Activated naive CD4-positive, alpha-beta T cell treated with anti-CD3 and anti-CD28 coated beads, Interleukin-2, amount 50 U/mL, for 16 hours (primary cell): ENCODE results near the gene HYAL2.
"Not testable (repeated sequence)": the region's sequence is repeated elsewhere in the genome, so short reads cannot be mapped to it uniquely, and the experiment has no call there.

Experiments used
- DNase-seq: peaks from one replicate; pipeline ENCODE4 v3.0.0-alpha.2; 2020

HYAL2 gene

GRCh38 chr3:50327129-50327528 lies 4.6 kb upstream of the HYAL2 start:
- DNase-seq, result no peak

GRCh38 chr3:50326182-50326541 lies 3.6 kb upstream of the HYAL2 start:
- no peak for DNase-seq

- DNase-seq, result no peak
Measured at GRCh38 chr3:50325497-50326181, 3.1 kb upstream of the HYAL2 start.

GRCh38 chr3:50325113-50325480 lies 2.6 kb upstream of the HYAL2 start:
- no peak for DNase-seq

- DNase-seq, result peak; percentile 71
Measured at GRCh38 chr3:50324351-50325112, 2.0 kb upstream of the HYAL2 start.

GRCh38 chr3:50323614-50324199 lies 1.2 kb upstream of the HYAL2 start:
- DNase-seq, result no peak

GRCh38 chr3:50323092-50323600 lies 601 bp upstream of the HYAL2 start:
- no peak for DNase-seq

- DNase-seq, result no peak
Measured at GRCh38 chr3:50322115-50322385, 495 bp downstream of the HYAL2 start.

GRCh38 chr3:50321336-50322114 lies 1.0 kb downstream of the HYAL2 start:
- peak; percentile 86 for DNase-seq

- peak; percentile 73 for DNase-seq
Measured at GRCh38 chr3:50320853-50321335, 1.7 kb downstream of the HYAL2 start.

- no peak for DNase-seq
Measured at GRCh38 chr3:50319894-50320625, 2.5 kb downstream of the HYAL2 start.

GRCh38 chr3:50319181-50319893 lies 3.2 kb downstream of the HYAL2 start:
- no peak for DNase-seq

- DNase-seq, result no peak
Measured at GRCh38 chr3:50318615-50319014, 3.9 kb downstream of the HYAL2 start.

GRCh38 chr3:50318163-50318562 lies 4.4 kb downstream of the HYAL2 start:
- DNase-seq, result no peak

GRCh38 chr3:50317300-50317699 lies 5.2 kb downstream of the HYAL2 start:
- no peak for DNase-seq

- DNase-seq, result peak; percentile 53
Measured at GRCh38 chr3:50316657-50317242, 5.8 kb downstream of the HYAL2 start.

- no peak for DNase-seq
Measured at GRCh38 chr3:50314816-50315215, 7.7 kb downstream of the HYAL2 start.

GRCh38 chr3:50314342-50314741 lies 8.2 kb downstream of the HYAL2 start:
- DNase-seq, result no peak

- not testable (repeated sequence) for DNase-seq
Measured at GRCh38 chr3:50312041-50312440, 10.5 kb downstream of the HYAL2 start.

GRCh38 chr3:50304601-50305000 lies 17.9 kb downstream of the HYAL2 start:
- no peak for DNase-seq

- no peak for DNase-seq
Measured at GRCh38 chr3:50303013-50303815, 19.3 kb downstream of the HYAL2 start, which contains the start of gene HYAL1. HYAL1 (minus strand) TSS chr3:50303574; CDS start chr3:50302956, 618 bp downstream.
